IMR-90 (cell line): ENCODE measurements around the gene PKP4. TPM values are rescaled to one million over a fixed set of nuclear protein-coding genes. Genes with fewer than 3 reads are reported as not detected.

ENCODE experiments used
- ATAC-seq: fragments of 200-7000 bp; cut with Tn5 transposase; 2 replicates; pipeline ENCODE4 v1.9.1; 2020; ENCODE audit warnings: low read depth, mild to moderate bottlenecking, moderate library complexity
- BruUV-seq: library from RNA; stranded (reverse); fragments of 400-500 nt; replicated peaks from 2 replicates; lab custom pipeline; 2021; lab: Mats Ljungman, UMichigan
- CTCF ChIA-PET: fragments of 300-600 bp; formaldehyde crosslinking; extraction: SDS; loops from one replicate; lab custom pipeline; 2021; ENCODE audit warnings: antibody characterized with exemption; lab: Yijun Ruan, JAX
- POLR2A ChIA-PET: fragments of 300-600 bp; sonication (Branson Sonifier 250); formaldehyde crosslinking; loops from one replicate; lab custom pipeline; 2022; ENCODE audit warnings: antibody characterized with exemption; ENCODE audit not compliant: unreplicated experiment; lab: Charles Lee
- DNase-seq: peaks from one replicate; pipeline ENCODE4 v3.0.0; 2013
- H2AFZ ChIP-seq: replicated peaks from 2 replicates; pipeline ENCODE3; 2013; ENCODE audit warnings: low read length, mild to moderate bottlenecking; ENCODE audit not compliant: poor library complexity
- H2AK5ac ChIP-seq: 2 replicates; pipeline ENCODE4 v1.6.1; 2013; ENCODE audit warnings: low read depth, low read length, inconsistent platforms
- H2AK9ac ChIP-seq: replicated peaks from 2 replicates; pipeline ENCODE3; 2013; ENCODE audit warnings: mild to moderate bottlenecking, low read depth, low read length, moderate library complexity; ENCODE audit not compliant: poor library complexity
- H2BK120ac ChIP-seq: 2 replicates; pipeline ENCODE4 v1.6.1; 2013; ENCODE audit warnings: low read depth, low read length, inconsistent platforms
- H2BK15ac ChIP-seq: 3 replicates; pipeline ENCODE4 v1.6.1; 2013; ENCODE audit warnings: low read depth, low read length, inconsistent platforms
- H2BK20ac ChIP-seq: 2 replicates; pipeline ENCODE4 v1.6.1; 2013; ENCODE audit warnings: low read depth, mild to moderate bottlenecking, inconsistent platforms, low read length, moderate library complexity
- H2BK5ac ChIP-seq: 2 replicates; pipeline ENCODE4 v1.6.1; 2013; ENCODE audit warnings: mild to moderate bottlenecking, low read depth, low read length, inconsistent platforms; ENCODE audit not compliant: poor library complexity, severe bottlenecking
- H3K14ac ChIP-seq: replicated peaks from 2 replicates; pipeline ENCODE4 v1.6.1; 2013; ENCODE audit warnings: low read depth, low read length, inconsistent platforms
- H3K18ac ChIP-seq: 2 replicates; pipeline ENCODE4 v1.6.1; 2013; ENCODE audit warnings: low read depth, low read length, control low read depth
- H3K23ac ChIP-seq: 2 replicates; pipeline ENCODE4 v1.6.1; 2013; ENCODE audit warnings: low read depth, low read length, inconsistent platforms
- H3K27ac ChIP-seq: 2 replicates; pipeline ENCODE4 v1.5.1; 2013; ENCODE audit warnings: mild to moderate bottlenecking, control low read depth, low read length; ENCODE audit not compliant: insufficient read depth
- H3K27me3 ChIP-seq: 2 replicates; pipeline ENCODE4 v1.6.1; 2013; ENCODE audit warnings: low read length; ENCODE audit not compliant: control insufficient read depth, insufficient read depth
- H3K36me3 ChIP-seq: 2 replicates; pipeline ENCODE4 v1.6.1; 2013; ENCODE audit warnings: low read length, mixed read lengths; ENCODE audit not compliant: control insufficient read depth, insufficient read depth
- H3K4ac ChIP-seq: 2 replicates; pipeline ENCODE4 v1.6.1; 2013; ENCODE audit warnings: low read depth, low read length, inconsistent platforms
- H3K4me1 ChIP-seq: 2 replicates; pipeline ENCODE4 v1.6.1; 2013; ENCODE audit warnings: low read length, mixed read lengths; ENCODE audit not compliant: control insufficient read depth, insufficient read depth
- H3K4me2 ChIP-seq: 2 replicates; pipeline ENCODE4 v1.6.1; 2013; ENCODE audit warnings: low read depth, mild to moderate bottlenecking, control low read depth, low read length, moderate library complexity
- H3K4me3 ChIP-seq: 2 replicates; pipeline ENCODE4 v1.5.1; 2013; ENCODE audit warnings: low read depth, mild to moderate bottlenecking, control low read depth, low read length, moderate library complexity; ENCODE audit not compliant: insufficient read depth
- H3K56ac ChIP-seq: 2 replicates; pipeline ENCODE4 v1.6.1; 2013; ENCODE audit warnings: low read length, inconsistent platforms; ENCODE audit not compliant: insufficient read depth; ENCODE audit errors: extremely low read depth
- H3K79me1 ChIP-seq, 2 experiments: 2 replicates each; pipeline ENCODE4 v1.6.1; 2013; ENCODE audit warnings: low read length in 2 of 2, inconsistent platforms in 1 of 2, low read depth in 1 of 2
- H3K9ac ChIP-seq: 2 replicates; pipeline ENCODE4 v1.6.1; 2013; ENCODE audit warnings: low read depth, low read length, control low read depth
- H3K9me1 ChIP-seq: 2 replicates; pipeline ENCODE4 v1.6.1; 2013; ENCODE audit warnings: low read length, inconsistent platforms; ENCODE audit not compliant: insufficient read depth
- H3K9me3 ChIP-seq: 2 replicates; pipeline ENCODE4 v1.6.1; 2013; ENCODE audit warnings: low read length; ENCODE audit not compliant: control insufficient read depth, insufficient read depth
- H4K20me1 ChIP-seq: 2 replicates; pipeline ENCODE4 v1.6.1; 2013; ENCODE audit warnings: low read length, inconsistent platforms; ENCODE audit not compliant: insufficient read depth
- H4K5ac ChIP-seq: 2 replicates; pipeline ENCODE4 v1.6.1; 2013; ENCODE audit warnings: mild to moderate bottlenecking, low read depth, low read length, control low read depth
- H4K8ac ChIP-seq, 2 experiments: 2 replicates each; pipeline ENCODE4 v1.6.1; 2013; ENCODE audit warnings: low read depth in 2 of 2, low read length in 2 of 2, control low read depth in 1 of 2, inconsistent platforms in 1 of 2
- H4K91ac ChIP-seq: 2 replicates; pipeline ENCODE4 v1.6.1; 2013; ENCODE audit warnings: low read depth, low read length, inconsistent platforms; ENCODE audit not compliant: insufficient read depth
- BHLHE40 ChIP-seq: fragments of 150-350 bp; IDR thresholded peaks from 2 replicates; pipeline ENCODE4 v1.6.1; 2016; ENCODE audit warnings: mild to moderate bottlenecking, low read depth, low read length
- CEBPB ChIP-seq: IDR thresholded peaks from 2 replicates; pipeline ENCODE4 v1.6.1; 2012; ENCODE audit warnings: low read depth, low read length, improper control_type of control experiment
- MAZ ChIP-seq: IDR thresholded peaks from 2 replicates; pipeline ENCODE4 v1.6.1; 2012; ENCODE audit warnings: low read depth, mild to moderate bottlenecking, low read length, improper control_type of control experiment, moderate library complexity, borderline replicate concordance
- NFE2L2 ChIP-seq: fragments of 150-350 bp; IDR thresholded peaks from 2 replicates; pipeline ENCODE4 v1.6.1; 2016; ENCODE audit warnings: low read depth, mild to moderate bottlenecking, low read length
- POLR2A ChIP-seq: IDR thresholded peaks from 2 replicates; pipeline ENCODE4 v1.6.1; 2012; ENCODE audit warnings: mild to moderate bottlenecking, low read depth, low read length
- RAD21 ChIP-seq: IDR thresholded peaks from 2 replicates; pipeline ENCODE4 v1.6.1; 2012; ENCODE audit warnings: low read length, improper control_type of control experiment
- WGBS, 2 experiments: methylation state at CpG; one replicate each; pipeline versions ENCODE4 v1.1.5 to v1.1.7; 2013; ENCODE audit warnings: missing lambda C conversion rate in 2 of 2; ENCODE audit not compliant: insufficient read length in 1 of 2; ENCODE audit errors: extremely low coverage in 2 of 2; 5-methylcytosine and 5-hydroxymethylcytosine counted together
- dilution Hi-C: fragments of 300-500 bp; cut with HindIII; formaldehyde crosslinking; loops from one replicate; pipeline ENCODE4 v1.14.3; 2018; ENCODE audit warnings: low sequenced_read_pairs; ENCODE audit not compliant: unreplicated experiment
- in situ Hi-C: fragments of 300-500 bp; cut with MboI; formaldehyde crosslinking; loops from 3 replicates; pipeline ENCODE4 v1.14.3; 2019; ENCODE audit warnings: low sequenced_read_pairs, inconsistent platforms, mixed read lengths
- intact Hi-C: fragments of 100-400 bp; cut with micrococcal nuclease; formaldehyde crosslinking; loops from 2 replicates; pipeline ENCODE4 v1.10.0; 2022
- polyA plus RNA-seq, 3 experiments: library from polyadenylated mRNA; depleted of rRNA; stranded (reverse); fragments of >200 nt; gene quantifications; 2 replicates each; pipeline ENCODE4 v1.2.3, GENCODE V29; 2012; ENCODE audit warnings: low replicate concordance in 1 of 3
- total RNA-seq: library from RNA; depleted of rRNA; stranded (reverse); fragments of >200 nt; gene quantifications from 2 replicates; pipeline ENCODE4 v1.2.3, GENCODE V29; 2012
- TF ChIP-seq, protein P1 (sequence below): fragments of 150-350 bp; IDR thresholded peaks from 2 replicates; pipeline ENCODE4 v1.6.1; 2016; ENCODE audit warnings: low read depth, mild to moderate bottlenecking, low read length, moderate library complexity, borderline replicate concordance
- TF ChIP-seq, protein P2 (sequence below): fragments of 150-350 bp; IDR thresholded peaks from 2 replicates; pipeline ENCODE4 v1.6.1; 2017; ENCODE audit warnings: mild to moderate bottlenecking, antibody characterized with exemption, low read length, low read depth

The PKP4 gene
- total and polyA plus RNA-seq, 2 of the 4 experiments (the other 2 are of a cell fraction), result 20.1 to 37.8 TPM

DNA sequence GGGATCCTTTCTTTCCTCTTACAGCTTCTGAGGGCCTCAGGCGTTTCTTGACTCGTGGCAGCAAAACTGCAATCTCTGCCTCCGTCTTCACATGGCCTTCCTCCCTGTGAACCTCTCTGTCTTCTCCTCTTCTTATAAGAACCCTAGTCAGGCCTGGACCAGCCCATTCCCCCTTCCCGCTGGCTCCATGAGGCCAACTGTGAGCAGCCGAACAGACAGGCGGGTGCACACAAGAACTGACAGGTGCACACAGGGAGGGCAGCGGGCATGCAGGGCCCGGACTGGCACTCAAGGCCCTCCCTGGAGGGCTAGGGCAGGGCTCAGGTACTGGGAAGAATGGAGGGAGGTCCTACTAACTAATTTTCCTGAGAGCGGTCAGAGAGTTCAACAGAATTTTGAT is 246.0 kb downstream of the PKP4 start:
- BruUV-seq, result no TSS peak
- H3K23ac ChIP-seq, result no peak overlapping the region
- H3K27ac ChIP-seq, result no peak overlapping the region
- H2BK20ac ChIP-seq, result no peak overlapping the region
- H3K4ac ChIP-seq, result no peak overlapping the region
- in situ Hi-C loops, result no loop called here
- no peak overlapping the region for H2BK15ac ChIP-seq
- H2AK9ac ChIP-seq, result no peak overlapping the region
- dilution Hi-C loops, result no loop called here
- intact Hi-C loops, result no loop called here
- H2BK5ac ChIP-seq, result no peak overlapping the region
- H3K9me3 ChIP-seq, result no peaks in the 10 kb centered on the region; the same call in 1 of the 2 replicates
- H3K27me3 ChIP-seq, result peaks cover 6% of the 10 kb centered on the region; the same call in 1 of the 2 replicates
- H3K18ac ChIP-seq, result no peak overlapping the region
- no peak overlapping the region for H4K91ac ChIP-seq
- 47% methylated on average over 5 of the region's 9 CpGs; no CpG with 5 or more reads in 1 of the 2 experiments for WGBS, 2 experiments
- no peaks in the 10 kb centered on the region for H3K9me1 ChIP-seq
- H4K8ac ChIP-seq, result no peak overlapping the region
- H2AFZ ChIP-seq, result no peak overlapping the region
- H3K9ac ChIP-seq, result no peak overlapping the region
- H3K79me1 ChIP-seq, result no peaks in the 10 kb centered on the region
- H3K4me2 ChIP-seq, result no peak overlapping the region
- H3K56ac ChIP-seq, result no peak overlapping the region
- H2AK5ac ChIP-seq, result no peak overlapping the region
- ATAC-seq (no peak), DNase-seq (no peak)
- no peaks in the 10 kb centered on the region for H4K20me1 ChIP-seq
- no peak overlapping the region for H4K5ac ChIP-seq
- H3K14ac ChIP-seq, result no peak overlapping the region
- no peak overlapping the region for H3K4me3 ChIP-seq
- TF ChIP-seq, protein P1, sequence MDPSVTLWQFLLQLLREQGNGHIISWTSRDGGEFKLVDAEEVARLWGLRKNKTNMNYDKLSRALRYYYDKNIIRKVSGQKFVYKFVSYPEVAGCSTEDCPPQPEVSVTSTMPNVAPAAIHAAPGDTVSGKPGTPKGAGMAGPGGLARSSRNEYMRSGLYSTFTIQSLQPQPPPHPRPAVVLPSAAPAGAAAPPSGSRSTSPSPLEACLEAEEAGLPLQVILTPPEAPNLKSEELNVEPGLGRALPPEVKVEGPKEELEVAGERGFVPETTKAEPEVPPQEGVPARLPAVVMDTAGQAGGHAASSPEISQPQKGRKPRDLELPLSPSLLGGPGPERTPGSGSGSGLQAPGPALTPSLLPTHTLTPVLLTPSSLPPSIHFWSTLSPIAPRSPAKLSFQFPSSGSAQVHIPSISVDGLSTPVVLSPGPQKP, result no peak
- no peak for TF ChIP-seq BHLHE40
- no peak for TF ChIP-seq NFE2L2
- TF ChIP-seq MAZ, result no peak
- no peak for TF ChIP-seq CEBPB
- TF ChIP-seq RAD21, result no peak
- TF ChIP-seq, protein P2, sequence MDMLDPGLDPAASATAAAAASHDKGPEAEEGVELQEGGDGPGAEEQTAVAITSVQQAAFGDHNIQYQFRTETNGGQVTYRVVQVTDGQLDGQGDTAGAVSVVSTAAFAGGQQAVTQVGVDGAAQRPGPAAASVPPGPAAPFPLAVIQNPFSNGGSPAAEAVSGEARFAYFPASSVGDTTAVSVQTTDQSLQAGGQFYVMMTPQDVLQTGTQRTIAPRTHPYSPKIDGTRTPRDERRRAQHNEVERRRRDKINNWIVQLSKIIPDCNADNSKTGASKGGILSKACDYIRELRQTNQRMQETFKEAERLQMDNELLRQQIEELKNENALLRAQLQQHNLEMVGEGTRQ, result no peak
- TF ChIP-seq POLR2A, result no peak
- H3K36me3 ChIP-seq, result no peaks in the 10 kb centered on the region
- POLR2A ChIA-PET, result no interaction called here
- no peak overlapping the region for H2BK120ac ChIP-seq
- H3K4me1 ChIP-seq, result no peaks in the 10 kb centered on the region
- CTCF ChIA-PET, result no interaction called here
